Neural progenitor cell (in vitro differentiated cells): ENCODE data around the gene AKR7A2. TPM values are rescaled to one million over a fixed set of nuclear protein-coding genes. Genes with fewer than 3 reads are reported as not detected.

ENCODE experiments used
- DNase-seq: peaks from one replicate; pipeline ENCODE4 v3.0.0-alpha.2; 2016; ENCODE audit warnings: low spot score
- H2AFZ ChIP-seq: fragments of 200-600 bp; sonication (generic); replicated peaks from 2 replicates; pipeline ENCODE4 v1.6.1; 2016; ENCODE audit warnings: antibody characterized with exemption
- H3F3A ChIP-seq: fragments of 200-600 bp; sonication (generic); 2 replicates; pipeline ENCODE4 v1.6.1; 2016; ENCODE audit warnings: antibody characterized with exemption, low read depth
- H3K27ac ChIP-seq: fragments of 200-600 bp; sonication (generic); 2 replicates; pipeline ENCODE4 v1.5.1; 2016; ENCODE audit warnings: mild to moderate bottlenecking
- H3K27me3 ChIP-seq: fragments of 200-600 bp; sonication (generic); 2 replicates; pipeline ENCODE4 v1.6.1; 2016; ENCODE audit warnings: mild to moderate bottlenecking, moderate library complexity
- H3K36me3 ChIP-seq: fragments of 200-600 bp; sonication (generic); 2 replicates; pipeline ENCODE4 v1.5.1; 2016
- H3K4me1 ChIP-seq: fragments of 200-600 bp; sonication (generic); 2 replicates; pipeline ENCODE4 v1.6.1; 2016; ENCODE audit warnings: mixed run types
- H3K4me2 ChIP-seq: fragments of 200-600 bp; sonication (generic); 2 replicates; pipeline ENCODE4 v1.6.1; 2016
- H3K4me3 ChIP-seq: fragments of 200-600 bp; sonication (generic); 2 replicates; pipeline ENCODE4 v1.5.1; 2016
- H3K79me2 ChIP-seq: fragments of 200-600 bp; sonication (generic); 2 replicates; pipeline ENCODE4 v1.6.1; 2016; ENCODE audit warnings: low read depth
- H3K9ac ChIP-seq: fragments of 200-600 bp; sonication (generic); 2 replicates; pipeline ENCODE4 v1.6.1; 2016
- H3K9me3 ChIP-seq: fragments of 200-600 bp; sonication (generic); 2 replicates; pipeline ENCODE4 v1.5.1; 2016; ENCODE audit warnings: low read depth
- H4K20me1 ChIP-seq: fragments of 200-600 bp; sonication (generic); 2 replicates; pipeline ENCODE4 v1.6.1; 2016; ENCODE audit warnings: low read depth
- H3K27ac Mint-ChIP-seq: 3 replicates; pipeline ENCODE4 v1.8.0; 2021; ENCODE audit warnings: mixed read lengths
- H3K27me3 Mint-ChIP-seq: 2 replicates; pipeline ENCODE4 v1.8.0; 2022; ENCODE audit warnings: low read depth, mild to moderate bottlenecking, inconsistent platforms, moderate library complexity, mixed read lengths; ENCODE audit not compliant: insufficient read depth
- H3K36me3 Mint-ChIP-seq: 3 replicates; pipeline ENCODE4 v1.8.0; 2021; ENCODE audit warnings: mixed read lengths
- H3K4me1 Mint-ChIP-seq: 3 replicates; pipeline ENCODE4 v1.8.0; 2021; ENCODE audit warnings: mixed read lengths
- H3K4me3 Mint-ChIP-seq: 3 replicates; pipeline ENCODE4 v1.8.0; 2021; ENCODE audit warnings: mild to moderate bottlenecking, moderate library complexity, mixed read lengths
- H3K9me3 Mint-ChIP-seq: 3 replicates; pipeline ENCODE4 v1.8.0; 2020; ENCODE audit warnings: mixed read lengths
- CTCF ChIP-seq: fragments of 200-600 bp; sonication (generic); IDR thresholded peaks from 2 replicates; pipeline ENCODE4 v1.5.1; 2017; ENCODE audit warnings: antibody characterized with exemption, mild to moderate bottlenecking
- EZH2 ChIP-seq: fragments of 200-600 bp; sonication (generic); IDR thresholded peaks from 2 replicates; pipeline ENCODE4 v1.6.1; 2017; ENCODE audit warnings: antibody characterized with exemption, mild to moderate bottlenecking, moderate library complexity
- EZH2phosphoT487 ChIP-seq: fragments of 200-600 bp; sonication (generic); IDR thresholded peaks from 2 replicates; pipeline ENCODE4 v1.6.1; 2017; ENCODE audit warnings: antibody characterized with exemption
- total RNA-seq: library from RNA; depleted of rRNA; stranded (reverse); fragments of >200 nt; gene quantifications from 2 replicates; pipeline ENCODE4 v1.2.3, GENCODE V29; 2015; ENCODE audit warnings: low replicate concordance

Gene AKR7A2
- total RNA-seq, 1 donor from 2014 or later: 37.5 TPM

GRCh38 chr1:19309123-19309813, 2.7 kb downstream of the AKR7A2 start:
- Histone ChIP-seq H3K79me2 (peaks cover 39% of the 10 kb centered on the region), H3F3A (no peaks in the 10 kb centered on the region), H3K27me3 (no peaks in the 10 kb centered on the region), H2AFZ (no peak overlapping the region), H3K9me3 (no peaks in the 10 kb centered on the region), H3K4me2 (no peak overlapping the region), H3K27ac (no peak overlapping the region), H3K9ac (no peak overlapping the region), H4K20me1 (peaks cover 34% of the 10 kb centered on the region), H3K4me1 (peaks cover 7% of the 10 kb centered on the region), H3K36me3 (no peaks in the 10 kb centered on the region), H3K4me3 (no peak overlapping the region)
- Mint-ChIP-seq H3K4me1 (peaks cover 30% of the 10 kb centered on the region), H3K9me3 (no peaks in the 10 kb centered on the region), H3K27ac (no peak overlapping the region), H3K4me3 (peak overlapping the region; percentile 54), H3K27me3 (peaks cover 5% of the 10 kb centered on the region), H3K36me3 (peaks cover 21% of the 10 kb centered on the region)
- no peak for DNase-seq
- TF ChIP-seq EZH2 (no peak), EZH2phosphoT487 (no peak), CTCF (no peak)

GRCh38 chr1:19308509-19308907, 3.4 kb downstream of the AKR7A2 start:
- H3K36me3 Mint-ChIP-seq: peaks cover 26% of the 10 kb centered on the region
- H4K20me1 ChIP-seq: peaks cover 29% of the 10 kb centered on the region
- H3K9ac ChIP-seq: no peak overlapping the region
- peaks cover 38% of the 10 kb centered on the region for H3K79me2 ChIP-seq
- no peaks in the 10 kb centered on the region for H3K9me3 Mint-ChIP-seq
- peak overlapping the region; percentile 54 for H3K4me3 Mint-ChIP-seq
- DNase-seq: no peak
- TF ChIP-seq EZH2: no peak
- no peak for TF ChIP-seq EZH2phosphoT487
- no peak for TF ChIP-seq CTCF
- no peak overlapping the region for H3K4me2 ChIP-seq
- H3K4me1 ChIP-seq: peaks cover 7% of the 10 kb centered on the region
- H3K27me3 Mint-ChIP-seq: peaks cover 5% of the 10 kb centered on the region
- no peaks in the 10 kb centered on the region for H3K27me3 ChIP-seq
- H3K27ac ChIP-seq: no peak overlapping the region
- no peak overlapping the region for H3K27ac Mint-ChIP-seq
- H3K4me1 Mint-ChIP-seq: peaks cover 28% of the 10 kb centered on the region
- no peaks in the 10 kb centered on the region for H3K36me3 ChIP-seq
- H3K4me3 ChIP-seq: no peak overlapping the region
- H2AFZ ChIP-seq: no peak overlapping the region
- H3F3A ChIP-seq: no peaks in the 10 kb centered on the region
- H3K9me3 ChIP-seq: no peaks in the 10 kb centered on the region

GRCh38 chr1:19307794-19308508, 4.0 kb downstream of the AKR7A2 start:
- peaks cover 30% of the 10 kb centered on the region for H3K36me3 Mint-ChIP-seq
- TF ChIP-seq EZH2: no peak
- TF ChIP-seq EZH2phosphoT487: no peak
- TF ChIP-seq CTCF: no peak
- Histone ChIP-seq H3K9me3 (no peaks in the 10 kb centered on the region), H3K79me2 (peaks cover 32% of the 10 kb centered on the region), H3K27me3 (no peaks in the 10 kb centered on the region), H3K4me1 (peaks cover 7% of the 10 kb centered on the region), H3K9ac (no peak overlapping the region), H3F3A (no peaks in the 10 kb centered on the region), H2AFZ (no peak overlapping the region), H3K4me2 (no peak overlapping the region), H4K20me1 (peaks cover 29% of the 10 kb centered on the region), H3K27ac (no peak overlapping the region), H3K36me3 (no peaks in the 10 kb centered on the region), H3K4me3 (no peak overlapping the region)
- no peak overlapping the region for H3K27ac Mint-ChIP-seq
- H3K9me3 Mint-ChIP-seq: no peaks in the 10 kb centered on the region
- peaks cover 5% of the 10 kb centered on the region for H3K27me3 Mint-ChIP-seq
- no peak for DNase-seq
- peaks cover 23% of the 10 kb centered on the region for H3K4me1 Mint-ChIP-seq
- no peak overlapping the region for H3K4me3 Mint-ChIP-seq
